HEK293T (cell line): ENCODE measurements around the gene FBXL12.
A peak's percentile ranks its signal among the peaks of the same experiment; 100 is the strongest.

ENCODE experiments used
- CTCF ChIA-PET: fragments of 350-600 bp; formaldehyde crosslinking; extraction: SDS; loops from one replicate; lab custom pipeline; 2021; ENCODE audit warnings: antibody characterized with exemption, inconsistent platforms; lab: Yijun Ruan, JAX
- POLR2A ChIA-PET: fragments of 350-600 bp; formaldehyde crosslinking; extraction: SDS; loops from one replicate; lab custom pipeline; 2020; ENCODE audit warnings: antibody characterized with exemption, inconsistent platforms; lab: Yijun Ruan, JAX
- DNase-seq: peaks from one replicate; pipeline ENCODE4 v3.0.0; 2012; ENCODE audit warnings: mixed read lengths; ENCODE audit errors: extremely low spot score
- ARNT ChIP-seq: fragments of 450-650 bp; IDR thresholded peaks from 2 replicates; pipeline ENCODE4 v1.6.1; 2017; ENCODE audit warnings: mild to moderate bottlenecking
- BHLHE40 ChIP-seq: fragments of 450-650 bp; IDR thresholded peaks from 2 replicates; pipeline ENCODE4 v1.6.1; 2016; ENCODE audit warnings: mild to moderate bottlenecking, moderate library complexity, borderline replicate concordance
- CTBP1 ChIP-seq: fragments of 450-650 bp; IDR thresholded peaks from 2 replicates; pipeline ENCODE4 v1.6.1; 2016; ENCODE audit warnings: borderline replicate concordance
- ELF4 ChIP-seq: fragments of 450-650 bp; IDR thresholded peaks from 2 replicates; pipeline ENCODE4 v1.6.1; 2017; ENCODE audit warnings: antibody characterized with exemption
- FOXA1 ChIP-seq: fragments of 450-650 bp; IDR thresholded peaks from 2 replicates; pipeline ENCODE4 v1.6.1; 2016; ENCODE audit warnings: mild to moderate bottlenecking
- FOXK2 ChIP-seq: fragments of 450-650 bp; IDR thresholded peaks from 2 replicates; pipeline ENCODE4 v1.6.1; 2016; ENCODE audit warnings: mild to moderate bottlenecking
- FOXM1 ChIP-seq: fragments of 450-650 bp; IDR thresholded peaks from 2 replicates; pipeline ENCODE4 v1.6.1; 2017; ENCODE audit warnings: mild to moderate bottlenecking, borderline replicate concordance
- HDGF ChIP-seq: fragments of 450-650 bp; IDR thresholded peaks from 2 replicates; pipeline ENCODE4 v1.6.1; 2017; ENCODE audit warnings: antibody characterized with exemption, borderline replicate concordance
- L3MBTL2 ChIP-seq: fragments of 450-650 bp; conservative IDR thresholded peaks from 2 replicates; pipeline ENCODE4 v1.6.1; 2016; ENCODE audit warnings: mild to moderate bottlenecking
- LEF1 ChIP-seq: fragments of 450-650 bp; IDR thresholded peaks from 2 replicates; pipeline ENCODE4 v1.6.1; 2017; ENCODE audit warnings: mild to moderate bottlenecking, borderline replicate concordance
- NFRKB ChIP-seq: fragments of 450-650 bp; IDR thresholded peaks from 2 replicates; pipeline ENCODE4 v1.6.1; 2016; ENCODE audit warnings: mild to moderate bottlenecking, moderate library complexity
- SP1 ChIP-seq: fragments of 450-650 bp; IDR thresholded peaks from 2 replicates; pipeline ENCODE4 v1.6.1; 2017
- SUZ12 ChIP-seq: fragments of 450-650 bp; IDR thresholded peaks from 2 replicates; pipeline ENCODE4 v1.6.1; 2016; ENCODE audit warnings: mild to moderate bottlenecking
- TARDBP ChIP-seq: fragments of 450-650 bp; IDR thresholded peaks from 2 replicates; pipeline ENCODE4 v1.6.1; 2016
- ZNF384 ChIP-seq: fragments of 450-650 bp; IDR thresholded peaks from 2 replicates; pipeline ENCODE4 v1.6.1; 2016
- TF ChIP-seq, protein P1 (sequence below): fragments of 450-650 bp; IDR thresholded peaks from 2 replicates; pipeline ENCODE4 v1.6.1; 2016

The FBXL12 gene, protein sequence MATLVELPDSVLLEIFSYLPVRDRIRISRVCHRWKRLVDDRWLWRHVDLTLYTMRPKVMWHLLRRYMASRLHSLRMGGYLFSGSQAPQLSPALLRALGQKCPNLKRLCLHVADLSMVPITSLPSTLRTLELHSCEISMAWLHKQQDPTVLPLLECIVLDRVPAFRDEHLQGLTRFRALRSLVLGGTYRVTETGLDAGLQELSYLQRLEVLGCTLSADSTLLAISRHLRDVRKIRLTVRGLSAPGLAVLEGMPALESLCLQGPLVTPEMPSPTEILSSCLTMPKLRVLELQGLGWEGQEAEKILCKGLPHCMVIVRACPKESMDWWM

DNA sequence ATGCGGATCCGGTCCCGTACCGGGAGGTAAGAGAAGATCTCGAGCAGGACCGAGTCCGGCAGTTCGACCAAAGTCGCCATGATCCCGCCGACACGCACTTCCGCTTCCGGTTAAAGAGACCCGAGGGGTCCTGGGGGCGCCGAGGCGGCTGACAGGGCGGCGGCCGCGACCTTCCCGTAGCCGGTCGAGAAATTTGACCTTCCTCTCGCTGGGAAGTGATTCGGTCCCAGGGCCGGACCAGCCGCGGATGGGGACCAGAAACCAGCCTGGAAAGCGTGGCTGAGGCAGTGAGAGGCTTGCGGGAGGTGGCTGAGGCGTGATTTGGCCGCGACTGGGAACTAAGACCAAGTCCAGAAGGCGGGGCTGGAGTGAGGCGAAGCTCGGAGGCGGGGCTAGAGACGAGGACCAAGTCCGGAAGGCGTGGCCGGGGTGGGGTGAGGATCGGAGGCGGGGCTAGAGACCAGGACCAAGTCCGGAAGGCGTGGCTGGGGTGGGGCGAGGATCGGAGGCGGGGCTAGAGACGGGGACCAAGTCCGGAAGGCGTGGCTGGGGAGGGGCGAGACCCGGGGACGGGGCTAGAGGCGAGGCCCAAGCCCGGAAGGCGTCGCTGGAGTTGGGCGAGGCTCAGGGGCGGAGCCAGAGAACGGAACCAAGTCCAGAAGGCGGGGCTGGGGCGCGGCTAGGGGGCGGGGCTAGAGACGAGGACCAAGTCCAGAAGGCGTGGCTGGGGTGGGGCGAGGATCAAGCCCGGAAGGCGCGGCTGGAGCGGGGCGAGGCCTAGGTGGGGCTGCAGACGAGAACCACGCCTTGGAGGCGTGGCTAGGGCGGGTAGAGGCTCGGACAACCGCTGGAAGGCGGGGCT is at the start of gene FBXL12:
Gene FBXL12, minus strand, starts transcription at position 346 of the 862 bp plus-strand sequence. Its CDS starts 266 bp downstream, at position 80.
- ChIA-PET POLR2A (interaction anchor here (0.6 to 1.9 kb wide), 7 partner anchors 8 to 384 kb away, joined by 3 to 25 read pairs (median 4); partner anchors contain the start of genes PIN1, UBL5, ZNF266 and ZNF846), CTCF (no interaction called here)
- TF ChIP-seq SP1 (no peak), FOXA1 (no peak), ELF4 (peak; percentile 73), FOXM1 (no peak), L3MBTL2 (peak; percentile 66), ZNF384 (no peak), HDGF (no peak), CTBP1 (no peak), NFRKB (no peak), SUZ12 (no peak), ARNT (no peak), BHLHE40 (no peak), TARDBP (no peak), LEF1 (no peak), FOXK2 (no peak)
- TF ChIP-seq, protein P1, sequence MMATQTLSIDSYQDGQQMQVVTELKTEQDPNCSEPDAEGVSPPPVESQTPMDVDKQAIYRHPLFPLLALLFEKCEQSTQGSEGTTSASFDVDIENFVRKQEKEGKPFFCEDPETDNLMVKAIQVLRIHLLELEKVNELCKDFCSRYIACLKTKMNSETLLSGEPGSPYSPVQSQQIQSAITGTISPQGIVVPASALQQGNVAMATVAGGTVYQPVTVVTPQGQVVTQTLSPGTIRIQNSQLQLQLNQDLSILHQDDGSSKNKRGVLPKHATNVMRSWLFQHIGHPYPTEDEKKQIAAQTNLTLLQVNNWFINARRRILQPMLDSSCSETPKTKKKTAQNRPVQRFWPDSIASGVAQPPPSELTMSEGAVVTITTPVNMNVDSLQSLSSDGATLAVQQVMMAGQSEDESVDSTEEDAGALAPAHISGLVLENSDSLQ: 0 out of 2 replicates have a peak, but pooled peaks have one; percentile 25
- peak; percentile 98 for DNase-seq

DNA sequence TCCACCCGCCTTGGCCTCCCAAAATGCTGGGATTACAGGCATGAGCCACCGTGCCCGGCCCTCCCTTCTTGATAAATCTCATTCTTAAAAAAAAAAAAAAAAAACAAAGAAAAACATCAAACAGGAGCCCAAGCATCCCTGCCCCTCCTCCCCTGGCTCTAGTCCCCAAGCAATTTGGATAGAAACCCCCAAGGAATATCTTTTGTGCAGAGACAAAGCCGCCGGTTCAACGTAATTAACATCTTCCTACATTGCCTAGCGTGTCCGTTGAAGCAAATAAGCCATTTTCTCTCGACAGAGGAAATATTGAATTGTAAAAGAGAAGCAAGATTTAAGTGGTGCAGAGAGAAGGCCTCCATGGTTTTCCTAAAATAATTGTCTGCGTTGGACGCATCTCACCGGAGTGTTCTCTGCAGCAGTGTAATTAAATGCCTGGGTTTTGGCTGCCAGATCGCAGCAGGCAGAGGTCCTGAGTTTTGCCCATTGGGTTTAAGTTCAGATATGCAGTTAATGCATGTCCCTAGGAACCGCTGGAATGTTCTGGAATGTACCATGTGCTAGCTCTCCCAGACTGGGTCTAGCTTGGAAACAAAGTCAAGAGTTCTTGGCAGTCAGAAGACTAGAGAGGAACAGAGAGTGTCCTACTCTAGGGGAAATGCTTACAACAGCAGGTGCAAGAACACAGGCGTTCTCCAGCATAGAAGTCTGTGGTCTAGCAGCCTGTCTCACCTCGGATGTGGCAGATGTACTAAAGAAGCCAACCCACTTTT is 47.0 kb upstream of the FBXL12 start:
- CTCF ChIA-PET: no interaction called here
- POLR2A ChIA-PET: no interaction called here

DNA sequence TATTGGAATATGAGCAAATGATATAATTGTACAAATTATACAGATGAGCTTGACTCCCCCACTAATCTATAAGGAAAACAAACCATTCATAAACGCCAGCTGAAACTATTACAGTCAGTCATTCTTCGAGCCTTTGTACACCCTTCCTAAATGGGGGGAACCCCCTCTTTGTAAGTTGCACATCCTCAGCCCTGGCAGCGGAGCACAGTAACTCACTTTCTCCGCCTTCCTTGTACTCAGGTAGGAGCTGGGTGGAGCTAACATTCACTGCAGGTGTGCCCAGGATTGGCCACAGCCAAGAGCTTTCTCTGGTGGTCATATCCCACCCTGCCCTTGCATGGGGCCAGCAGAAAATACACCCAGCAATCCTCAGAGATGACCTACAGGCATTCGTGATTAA is 44.9 kb upstream of the FBXL12 start:
- ChIA-PET POLR2A (no interaction called here), CTCF (interaction anchor here (0.6 kb wide), 1 partner anchor 126 kb away, joined by 3 read pairs; no protein-coding TSS in a partner anchor)
- TF ChIP-seq ZNF384: no peak
- no peak for TF ChIP-seq SUZ12
- DNase-seq: no peak

More for the DNA sequence above, 47.0 kb upstream of the FBXL12 start:
- no peak for DNase-seq
- no peak for TF ChIP-seq ARNT
- TF ChIP-seq ZNF384: no peak
- no peak for TF ChIP-seq SUZ12
- TF ChIP-seq ELF4: no peak
- TF ChIP-seq SP1: no peak
- TF ChIP-seq TARDBP: no peak
- TF ChIP-seq BHLHE40: no peak
- TF ChIP-seq, protein P1: no peak
- no peak for TF ChIP-seq HDGF
- TF ChIP-seq FOXA1: no peak

DNA sequence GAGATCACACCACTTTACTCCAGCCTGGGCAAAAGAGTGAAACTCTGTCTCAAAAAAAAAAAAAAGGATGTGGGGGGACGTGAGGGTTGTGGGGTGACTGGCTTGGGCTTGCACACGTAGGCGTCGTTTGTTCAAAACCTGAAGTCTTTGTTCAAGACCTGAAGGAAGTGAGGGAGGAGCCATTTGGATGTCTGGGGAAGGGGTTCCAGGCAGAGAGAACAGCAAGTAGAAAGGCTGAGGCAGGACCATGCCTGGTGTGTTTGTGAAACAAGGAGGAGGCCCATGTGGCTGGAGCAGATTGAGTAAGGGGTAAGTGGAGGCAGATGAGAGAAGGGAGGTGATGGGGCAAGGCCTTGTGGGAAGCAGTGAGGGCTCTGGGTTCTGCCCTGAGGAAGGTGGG is 44.1 kb upstream of the FBXL12 start:
- TF ChIP-seq ZNF384 (no peak), TARDBP (no peak), SUZ12 (no peak), FOXK2 (no peak), FOXM1 (no peak), HDGF (no peak), ELF4 (no peak), NFRKB (no peak), L3MBTL2 (no peak), SP1 (no peak), CTBP1 (no peak), FOXA1 (no peak), ARNT (no peak)
- TF ChIP-seq, protein P1: no peak
- no peak for DNase-seq
- ChIA-PET POLR2A (no interaction called here), CTCF (interaction anchor here (0.6 kb wide), 1 partner anchor 127 kb away, joined by 3 read pairs; no protein-coding TSS in a partner anchor)

DNA sequence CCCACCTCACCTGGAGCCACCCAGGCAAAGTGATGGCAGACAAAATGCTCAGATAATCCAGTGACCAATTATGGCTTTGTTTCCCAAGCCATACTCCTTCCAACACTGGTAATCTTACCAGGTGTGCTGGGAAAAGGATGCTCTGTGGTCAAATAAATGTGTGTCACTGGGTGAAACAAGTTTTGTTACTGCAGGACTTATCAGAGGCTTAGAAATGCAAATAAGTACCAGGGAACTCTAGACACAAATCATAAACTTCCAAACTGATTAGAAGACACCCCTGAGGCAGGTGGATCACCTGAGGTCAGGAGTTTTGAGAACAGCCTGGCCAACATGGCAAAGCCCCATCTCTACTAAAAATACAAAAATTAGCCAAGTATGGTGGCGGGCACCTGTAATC is 42.6 kb upstream of the FBXL12 start:
- POLR2A ChIA-PET: no interaction called here
- TF ChIP-seq FOXM1 (no peak), LEF1 (no peak), ZNF384 (no peak), ELF4 (no peak), ARNT (no peak), HDGF (no peak), BHLHE40 (no peak), FOXA1 (no peak), SUZ12 (no peak), CTBP1 (no peak), NFRKB (no peak), SP1 (no peak), L3MBTL2 (no peak), FOXK2 (no peak), TARDBP (no peak)
- TF ChIP-seq, protein P1: no peak
- DNase-seq: no peak
- CTCF ChIA-PET: no interaction called here
